Right kidney (tissue), 1 donor: ENCODE data around the gene PNPO.
A peak's percentile ranks its signal among the peaks of the same experiment; 100 is the strongest.

Source experiments
- DNase-seq: peaks from one replicate; pipeline ENCODE4 v3.0.0-alpha.2; 2016

Gene PNPO

GRCh38 chr17:47995241-47995935 is 54.0 kb downstream of the PNPO start:
- DNase-seq = peak; percentile 51

- peak; percentile 35 for DNase-seq
These were observed 54.8 kb downstream of the PNPO start for GRCh38 chr17:47996201-47996600.

- no peak for DNase-seq
These were observed 56.2 kb downstream of the PNPO start for GRCh38 chr17:47997586-47997985.

- no peak for DNase-seq
These were observed 56.7 kb downstream of the PNPO start for GRCh38 chr17:47998044-47998443.
